Measurements from ENCODE around the gene ZNF692.

DNA sequence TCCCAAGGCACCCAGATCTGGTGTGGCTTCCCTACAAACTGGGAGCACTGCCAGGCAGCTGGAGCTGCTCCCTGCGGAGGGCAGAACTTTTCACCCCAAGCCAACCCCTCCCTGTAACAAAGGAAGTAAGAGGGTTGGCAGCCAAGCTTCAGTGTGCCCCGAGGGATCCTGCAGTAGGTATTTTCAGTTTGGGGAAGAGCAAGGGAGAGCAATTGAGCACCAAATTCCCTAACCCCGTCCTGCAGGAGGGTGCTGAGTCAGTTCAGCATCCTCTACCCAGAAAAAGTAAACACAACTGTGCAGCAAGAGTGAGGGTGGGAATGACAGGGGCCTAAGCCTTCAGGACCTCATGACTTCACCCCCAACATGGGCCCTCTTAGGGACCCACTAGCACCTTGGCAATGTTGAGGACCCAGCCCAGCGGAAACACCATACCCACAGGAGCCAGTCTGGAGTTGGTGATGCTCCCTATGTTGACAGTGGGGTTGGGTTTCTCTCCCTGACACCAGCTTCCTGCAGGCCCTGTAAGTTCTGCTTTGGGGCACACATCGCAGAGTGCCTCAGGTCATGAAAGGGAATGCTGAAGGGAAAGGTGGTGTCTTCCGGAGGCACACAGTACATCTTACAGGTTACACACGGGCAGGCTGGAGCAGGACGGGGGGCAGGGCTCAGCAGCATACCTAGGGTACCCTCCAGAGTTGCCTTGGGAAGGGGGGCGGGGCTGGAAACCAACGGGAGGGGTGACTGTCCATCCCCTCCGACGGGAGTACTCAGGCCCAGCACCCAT is 48.0 kb downstream of the ZNF692 start:
- TF ChIP-seq MAX (IDR thresholded peaks at IDR 0.05) (no peak), TAF1 (conservative IDR thresholded peaks at IDR 0.05) (no peak), JUND (IDR thresholded peaks at IDR 0.05) (no peak), RAD21 (IDR thresholded peaks at IDR 0.05) (no peak), EGR1 (IDR thresholded peaks at IDR 0.05; ENCODE audit: low read depth in 2 of 2) (no peak), SP1 (IDR thresholded peaks at IDR 0.05) (no peak)
- TF ChIP-seq, protein P1, sequence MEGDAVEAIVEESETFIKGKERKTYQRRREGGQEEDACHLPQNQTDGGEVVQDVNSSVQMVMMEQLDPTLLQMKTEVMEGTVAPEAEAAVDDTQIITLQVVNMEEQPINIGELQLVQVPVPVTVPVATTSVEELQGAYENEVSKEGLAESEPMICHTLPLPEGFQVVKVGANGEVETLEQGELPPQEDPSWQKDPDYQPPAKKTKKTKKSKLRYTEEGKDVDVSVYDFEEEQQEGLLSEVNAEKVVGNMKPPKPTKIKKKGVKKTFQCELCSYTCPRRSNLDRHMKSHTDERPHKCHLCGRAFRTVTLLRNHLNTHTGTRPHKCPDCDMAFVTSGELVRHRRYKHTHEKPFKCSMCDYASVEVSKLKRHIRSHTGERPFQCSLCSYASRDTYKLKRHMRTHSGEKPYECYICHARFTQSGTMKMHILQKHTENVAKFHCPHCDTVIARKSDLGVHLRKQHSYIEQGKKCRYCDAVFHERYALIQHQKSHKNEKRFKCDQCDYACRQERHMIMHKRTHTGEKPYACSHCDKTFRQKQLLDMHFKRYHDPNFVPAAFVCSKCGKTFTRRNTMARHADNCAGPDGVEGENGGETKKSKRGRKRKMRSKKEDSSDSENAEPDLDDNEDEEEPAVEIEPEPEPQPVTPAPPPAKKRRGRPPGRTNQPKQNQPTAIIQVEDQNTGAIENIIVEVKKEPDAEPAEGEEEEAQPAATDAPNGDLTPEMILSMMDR (IDR thresholded peaks at IDR 0.05; ENCODE audit: low read depth, low read length, missing input control): no peak
- TF ChIP-seq, protein P2, sequence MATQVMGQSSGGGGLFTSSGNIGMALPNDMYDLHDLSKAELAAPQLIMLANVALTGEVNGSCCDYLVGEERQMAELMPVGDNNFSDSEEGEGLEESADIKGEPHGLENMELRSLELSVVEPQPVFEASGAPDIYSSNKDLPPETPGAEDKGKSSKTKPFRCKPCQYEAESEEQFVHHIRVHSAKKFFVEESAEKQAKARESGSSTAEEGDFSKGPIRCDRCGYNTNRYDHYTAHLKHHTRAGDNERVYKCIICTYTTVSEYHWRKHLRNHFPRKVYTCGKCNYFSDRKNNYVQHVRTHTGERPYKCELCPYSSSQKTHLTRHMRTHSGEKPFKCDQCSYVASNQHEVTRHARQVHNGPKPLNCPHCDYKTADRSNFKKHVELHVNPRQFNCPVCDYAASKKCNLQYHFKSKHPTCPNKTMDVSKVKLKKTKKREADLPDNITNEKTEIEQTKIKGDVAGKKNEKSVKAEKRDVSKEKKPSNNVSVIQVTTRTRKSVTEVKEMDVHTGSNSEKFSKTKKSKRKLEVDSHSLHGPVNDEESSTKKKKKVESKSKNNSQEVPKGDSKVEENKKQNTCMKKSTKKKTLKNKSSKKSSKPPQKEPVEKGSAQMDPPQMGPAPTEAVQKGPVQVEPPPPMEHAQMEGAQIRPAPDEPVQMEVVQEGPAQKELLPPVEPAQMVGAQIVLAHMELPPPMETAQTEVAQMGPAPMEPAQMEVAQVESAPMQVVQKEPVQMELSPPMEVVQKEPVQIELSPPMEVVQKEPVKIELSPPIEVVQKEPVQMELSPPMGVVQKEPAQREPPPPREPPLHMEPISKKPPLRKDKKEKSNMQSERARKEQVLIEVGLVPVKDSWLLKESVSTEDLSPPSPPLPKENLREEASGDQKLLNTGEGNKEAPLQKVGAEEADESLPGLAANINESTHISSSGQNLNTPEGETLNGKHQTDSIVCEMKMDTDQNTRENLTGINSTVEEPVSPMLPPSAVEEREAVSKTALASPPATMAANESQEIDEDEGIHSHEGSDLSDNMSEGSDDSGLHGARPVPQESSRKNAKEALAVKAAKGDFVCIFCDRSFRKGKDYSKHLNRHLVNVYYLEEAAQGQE (IDR thresholded peaks at IDR 0.05): no peak
- TF ChIP-seq, protein P3, sequence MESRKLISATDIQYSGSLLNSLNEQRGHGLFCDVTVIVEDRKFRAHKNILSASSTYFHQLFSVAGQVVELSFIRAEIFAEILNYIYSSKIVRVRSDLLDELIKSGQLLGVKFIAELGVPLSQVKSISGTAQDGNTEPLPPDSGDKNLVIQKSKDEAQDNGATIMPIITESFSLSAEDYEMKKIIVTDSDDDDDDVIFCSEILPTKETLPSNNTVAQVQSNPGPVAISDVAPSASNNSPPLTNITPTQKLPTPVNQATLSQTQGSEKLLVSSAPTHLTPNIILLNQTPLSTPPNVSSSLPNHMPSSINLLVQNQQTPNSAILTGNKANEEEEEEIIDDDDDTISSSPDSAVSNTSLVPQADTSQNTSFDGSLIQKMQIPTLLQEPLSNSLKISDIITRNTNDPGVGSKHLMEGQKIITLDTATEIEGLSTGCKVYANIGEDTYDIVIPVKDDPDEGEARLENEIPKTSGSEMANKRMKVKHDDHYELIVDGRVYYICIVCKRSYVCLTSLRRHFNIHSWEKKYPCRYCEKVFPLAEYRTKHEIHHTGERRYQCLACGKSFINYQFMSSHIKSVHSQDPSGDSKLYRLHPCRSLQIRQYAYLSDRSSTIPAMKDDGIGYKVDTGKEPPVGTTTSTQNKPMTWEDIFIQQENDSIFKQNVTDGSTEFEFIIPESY (IDR thresholded peaks at IDR 0.05): no peak
- TF ChIP-seq, protein P4, sequence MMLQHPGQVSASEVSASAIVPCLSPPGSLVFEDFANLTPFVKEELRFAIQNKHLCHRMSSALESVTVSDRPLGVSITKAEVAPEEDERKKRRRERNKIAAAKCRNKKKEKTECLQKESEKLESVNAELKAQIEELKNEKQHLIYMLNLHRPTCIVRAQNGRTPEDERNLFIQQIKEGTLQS (IDR thresholded peaks at IDR 0.05): no peak
